ENCODE results near the gene REEP6. TPM values are rescaled to one million over a fixed set of nuclear protein-coding genes. Genes with fewer than 3 reads are reported as not detected.

REEP6 gene
- total and polyA plus RNA-seq, 2 donors (not counting 3 experiments of a cell fraction or from before 2014, with no cell fraction given), result 1.3 to 1.5 TPM

DNA sequence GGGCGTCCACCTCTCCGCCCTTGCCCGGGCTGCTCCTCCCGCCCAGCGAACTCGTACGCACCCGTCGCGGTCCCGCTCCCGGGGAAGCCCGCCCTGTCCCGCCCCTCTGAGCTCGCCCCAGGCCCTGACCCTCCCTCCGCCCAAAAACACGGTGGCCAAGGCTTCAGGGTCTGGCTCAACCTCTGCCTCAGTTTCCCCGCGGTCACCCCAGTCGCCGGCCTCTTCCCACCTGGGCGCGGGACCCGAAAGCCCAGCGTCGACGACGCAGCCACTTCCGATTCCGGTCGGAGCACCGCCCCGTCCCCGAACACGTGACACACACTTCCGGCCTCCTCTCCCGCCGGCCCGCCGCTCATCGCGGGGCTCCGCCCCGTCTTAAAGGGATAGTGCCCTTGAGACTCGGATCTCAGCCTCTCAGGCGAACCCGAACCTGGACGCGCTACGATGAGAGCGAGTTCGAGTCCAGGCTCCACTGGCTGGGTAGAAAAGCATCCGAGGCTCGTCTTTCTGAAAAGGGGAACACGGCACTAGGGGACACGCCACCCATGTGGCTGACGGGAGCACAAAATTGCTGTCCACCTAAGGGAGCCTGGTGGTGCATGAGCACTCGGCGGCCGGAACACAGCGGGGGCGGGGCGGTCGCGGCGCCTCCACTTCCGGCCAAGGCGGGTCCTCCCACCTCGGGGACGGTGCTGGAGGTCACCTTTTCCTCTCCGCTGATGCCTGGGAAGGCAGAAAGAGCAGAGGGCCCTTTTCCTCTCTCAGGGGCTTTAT lies 11.9 kb upstream of the REEP6 start, which contains the start of gene C19orf25:
Gene C19orf25 (minus strand): TSS at position 282 of the 774 bp plus-strand sequence. CDS start 312 bp downstream, outside the sequence.
- intact Hi-C loops (cut with micrococcal nuclease), result loop anchor here (1.0 kb wide), 1 partner anchor 11 kb away; the partner anchor contains the start of gene PCSK4
- Histone ChIP-seq H3K9me3 (replicated peaks; ENCODE audit: control insufficient read depth, insufficient read depth, low read length) (no peaks in the 10 kb centered on the region), H3K9ac (replicated peaks; ENCODE audit: extremely low read depth, insufficient read depth, low read length) (peak within 1 kb of the TSS; percentile 64), H2AFZ (ENCODE audit: low read depth, low read length) (peak within 1 kb of the TSS; percentile 97), H3K4me2 (ENCODE audit: insufficient read depth, low read length) (peak within 1 kb of the TSS; percentile 65), H3K9me1 (replicated peaks; ENCODE audit: control insufficient read depth, extremely low read depth, insufficient read depth, low read length) (no peaks in the 10 kb centered on the region), H4K20me1 (replicated peaks; ENCODE audit: control insufficient read depth, extremely low read depth, insufficient read depth, low read length) (no peaks in the 10 kb centered on the region), H3K27me3 (ENCODE audit: control insufficient read depth in 2 of 2, insufficient read depth in 2 of 2, low read length in 2 of 2) (no peaks in the 10 kb centered on the region), H3K27ac (ENCODE audit: insufficient read depth, low read depth, low read length) (peak within 1 kb of the TSS; percentile 15), H3K4me1 (ENCODE audit: control insufficient read depth, extremely low read depth, insufficient read depth, low read length) (peaks cover 3% of the 10 kb centered on the region), H3K36me3 (ENCODE audit: control insufficient read depth in 2 of 2, extremely low read depth in 1 of 2, insufficient read depth in 2 of 2, low read length in 2 of 2) (peaks cover 0 to 3% of the 10 kb centered on the region in 2 experiments), H3K79me2 (ENCODE audit: control insufficient read depth, insufficient read depth, low read length) (peaks cover 5% of the 10 kb centered on the region), H3K4me3 (replicated peaks in 1 of 3; ENCODE audit: insufficient read depth in 1 of 3, low read depth in 1 of 3, low read length in 3 of 3) (peak within 1 kb of the TSS; percentile 75 to 88 (median 75))
- ChIA-PET POLR2A (interaction anchor here (0.6 kb wide), 2 partner anchors 237 to 394 kb away, joined by 3 read pairs; no protein-coding TSS in a partner anchor), CTCF (no interaction called here)
- DNase-seq (ENCODE audit: low read depth, low spot score) (peak; percentile 91), FAIRE-seq (peak; percentile 95)
- TF ChIP-seq GATA2 (IDR thresholded peaks at IDR 0.05; ENCODE audit: insufficient read depth, insufficient read length, low read depth, low read length), result no peak
- peak; percentile 90 for TF ChIP-seq POLR2A (IDR thresholded peaks at IDR 0.05; ENCODE audit: low read depth, low read length)
- TF ChIP-seq MYC (IDR thresholded peaks at IDR 0.05; ENCODE audit: low read depth, low read length), result no peak
- no peak for TF ChIP-seq EZH2 (IDR thresholded peaks at IDR 0.05; ENCODE audit: borderline replicate concordance, low read depth, low read length, severe bottlenecking)
- TF ChIP-seq JUN (IDR thresholded peaks at IDR 0.05; ENCODE audit: borderline replicate concordance, insufficient read depth, insufficient read length, low read depth), result no peak
- TF ChIP-seq FOS (IDR thresholded peaks at IDR 0.05; ENCODE audit: borderline replicate concordance, insufficient read depth, low read length), result no peak
- TF ChIP-seq, protein P1, sequence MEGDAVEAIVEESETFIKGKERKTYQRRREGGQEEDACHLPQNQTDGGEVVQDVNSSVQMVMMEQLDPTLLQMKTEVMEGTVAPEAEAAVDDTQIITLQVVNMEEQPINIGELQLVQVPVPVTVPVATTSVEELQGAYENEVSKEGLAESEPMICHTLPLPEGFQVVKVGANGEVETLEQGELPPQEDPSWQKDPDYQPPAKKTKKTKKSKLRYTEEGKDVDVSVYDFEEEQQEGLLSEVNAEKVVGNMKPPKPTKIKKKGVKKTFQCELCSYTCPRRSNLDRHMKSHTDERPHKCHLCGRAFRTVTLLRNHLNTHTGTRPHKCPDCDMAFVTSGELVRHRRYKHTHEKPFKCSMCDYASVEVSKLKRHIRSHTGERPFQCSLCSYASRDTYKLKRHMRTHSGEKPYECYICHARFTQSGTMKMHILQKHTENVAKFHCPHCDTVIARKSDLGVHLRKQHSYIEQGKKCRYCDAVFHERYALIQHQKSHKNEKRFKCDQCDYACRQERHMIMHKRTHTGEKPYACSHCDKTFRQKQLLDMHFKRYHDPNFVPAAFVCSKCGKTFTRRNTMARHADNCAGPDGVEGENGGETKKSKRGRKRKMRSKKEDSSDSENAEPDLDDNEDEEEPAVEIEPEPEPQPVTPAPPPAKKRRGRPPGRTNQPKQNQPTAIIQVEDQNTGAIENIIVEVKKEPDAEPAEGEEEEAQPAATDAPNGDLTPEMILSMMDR (IDR thresholded peaks at IDR 0.05; ENCODE audit: extremely low read depth in 1 of 2, insufficient read depth in 1 of 2, low read depth in 1 of 2, low read length in 2 of 2), result no peak
- TF ChIP-seq, protein P2, sequence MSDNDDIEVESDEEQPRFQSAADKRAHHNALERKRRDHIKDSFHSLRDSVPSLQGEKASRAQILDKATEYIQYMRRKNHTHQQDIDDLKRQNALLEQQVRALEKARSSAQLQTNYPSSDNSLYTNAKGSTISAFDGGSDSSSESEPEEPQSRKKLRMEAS (IDR thresholded peaks at IDR 0.05; ENCODE audit: insufficient read depth, insufficient read length), result peak; percentile 92
- peak; percentile 76 for TF ChIP-seq POLR2AphosphoS5 (IDR thresholded peaks at IDR 0.05; ENCODE audit: insufficient read depth, low read depth, low read length)
- dilution Hi-C loops (cut with MboI; ENCODE audit: extremely low pct_ligation_motif_present, low sequenced_read_pairs), result no loop called here
- BruUV-seq (replicated peaks), result no TSS peak
